Keratinocyte (primary cell): ENCODE data around the gene ZNF480.

ENCODE experiments used
- EZH2 ChIP-seq: IDR thresholded peaks from one replicate; pipeline ENCODE4 v1.6.1; 2012; ENCODE audit warnings: inconsistent platforms, mild to moderate bottlenecking, low read length, moderate library complexity
- TF ChIP-seq, protein P1 (sequence below), 3 experiments: IDR thresholded peaks in 1 of 3; conservative IDR thresholded peaks in 1 of 3; optimal IDR thresholded peaks in 1 of 3; 2 replicates in 2 of 3; 3 replicates in 1 of 3; pipeline versions ENCODE3 to v1.5.1; 2011; ENCODE audit warnings: low read length in 3 of 3, mild to moderate bottlenecking in 3 of 3, moderate library complexity in 2 of 3, control low read depth in 1 of 3, inconsistent platforms in 1 of 3; ENCODE audit not compliant: insufficient read depth in 2 of 3; ENCODE audit errors: extremely low read depth in 1 of 3

DNA sequence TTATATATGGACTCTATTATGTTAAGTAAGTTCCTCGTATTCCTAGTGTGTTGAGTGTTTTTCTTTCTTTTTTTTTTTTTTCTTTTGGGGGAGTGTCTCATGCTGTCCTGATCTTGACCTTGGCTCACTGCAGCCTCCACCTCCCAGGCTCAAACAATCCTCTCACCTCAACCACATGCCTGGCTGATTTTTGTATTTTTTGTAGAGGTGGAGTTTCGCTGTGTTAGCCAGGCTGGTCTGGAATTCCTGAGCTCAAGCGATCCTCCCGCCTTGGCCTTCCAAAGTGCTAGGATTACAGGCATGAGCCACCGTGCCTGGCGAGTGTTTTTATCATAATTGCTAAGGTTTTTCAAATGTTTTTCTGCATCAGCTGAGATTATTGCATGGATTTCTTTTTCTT, 10.7 kb upstream of the ZNF480 start:
- TF ChIP-seq, protein P1, sequence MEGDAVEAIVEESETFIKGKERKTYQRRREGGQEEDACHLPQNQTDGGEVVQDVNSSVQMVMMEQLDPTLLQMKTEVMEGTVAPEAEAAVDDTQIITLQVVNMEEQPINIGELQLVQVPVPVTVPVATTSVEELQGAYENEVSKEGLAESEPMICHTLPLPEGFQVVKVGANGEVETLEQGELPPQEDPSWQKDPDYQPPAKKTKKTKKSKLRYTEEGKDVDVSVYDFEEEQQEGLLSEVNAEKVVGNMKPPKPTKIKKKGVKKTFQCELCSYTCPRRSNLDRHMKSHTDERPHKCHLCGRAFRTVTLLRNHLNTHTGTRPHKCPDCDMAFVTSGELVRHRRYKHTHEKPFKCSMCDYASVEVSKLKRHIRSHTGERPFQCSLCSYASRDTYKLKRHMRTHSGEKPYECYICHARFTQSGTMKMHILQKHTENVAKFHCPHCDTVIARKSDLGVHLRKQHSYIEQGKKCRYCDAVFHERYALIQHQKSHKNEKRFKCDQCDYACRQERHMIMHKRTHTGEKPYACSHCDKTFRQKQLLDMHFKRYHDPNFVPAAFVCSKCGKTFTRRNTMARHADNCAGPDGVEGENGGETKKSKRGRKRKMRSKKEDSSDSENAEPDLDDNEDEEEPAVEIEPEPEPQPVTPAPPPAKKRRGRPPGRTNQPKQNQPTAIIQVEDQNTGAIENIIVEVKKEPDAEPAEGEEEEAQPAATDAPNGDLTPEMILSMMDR (optimal IDR thresholded peaks at IDR 0.05 in 1 of 3, IDR thresholded peaks at IDR 0.05 in 1 of 3, conservative IDR thresholded peaks at IDR 0.05 in 1 of 3; ENCODE audit: extremely low read depth in 1 of 3, insufficient read depth in 2 of 3, low read length in 3 of 3) = no peak
- no peak for TF ChIP-seq EZH2
